GM19324 (cell line): ENCODE data around the gene BORCS5.

Experiments used
- ATAC-seq: cut with Tn5 transposase; IDR thresholded peaks from one replicate; pipeline ENCODE4 v1.9.1; 2021; ENCODE audit warnings: mild to moderate bottlenecking, moderate library complexity; ENCODE audit not compliant: unreplicated experiment, low FRiP score

Gene BORCS5

DNA sequence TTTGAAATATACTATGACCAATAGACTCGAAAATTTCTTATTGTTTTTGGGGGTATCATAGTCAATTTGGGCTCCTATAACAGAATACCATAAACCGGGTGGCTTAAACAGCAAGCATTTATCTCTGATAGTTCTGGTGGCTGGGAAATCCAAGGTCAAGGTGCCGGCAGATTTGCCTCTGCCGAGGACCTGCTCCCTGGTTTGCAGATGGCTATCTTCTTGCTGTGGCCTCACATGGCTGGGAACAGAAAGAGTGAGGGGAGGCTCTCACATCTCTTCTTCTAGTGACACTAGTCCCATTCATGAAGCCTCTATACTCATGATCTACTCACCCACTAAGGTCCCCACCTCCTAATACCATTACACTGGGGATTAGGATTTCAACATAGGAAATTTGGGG lies 70.7 kb downstream of the BORCS5 start:
- no peak for ATAC-seq

DNA sequence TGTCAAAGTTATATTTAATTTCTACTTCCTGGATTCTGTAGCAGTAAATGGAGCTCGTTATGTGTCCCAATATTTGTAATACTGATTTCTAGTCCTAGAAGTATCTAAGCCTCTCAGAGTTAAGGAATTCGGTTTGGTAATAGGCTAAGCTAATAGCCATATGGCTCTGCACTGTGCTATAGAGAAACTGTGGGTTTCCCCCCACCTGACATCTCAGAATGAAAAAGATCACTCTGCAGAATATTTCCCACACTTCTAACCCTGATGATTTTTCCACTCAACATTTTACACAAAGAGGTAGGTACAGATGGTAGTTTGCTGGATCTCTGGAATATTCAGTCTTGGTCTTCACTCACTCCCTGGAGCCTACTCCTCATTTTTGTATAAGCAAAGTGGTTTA lies 71.2 kb downstream of the BORCS5 start:
- no peak for ATAC-seq

DNA sequence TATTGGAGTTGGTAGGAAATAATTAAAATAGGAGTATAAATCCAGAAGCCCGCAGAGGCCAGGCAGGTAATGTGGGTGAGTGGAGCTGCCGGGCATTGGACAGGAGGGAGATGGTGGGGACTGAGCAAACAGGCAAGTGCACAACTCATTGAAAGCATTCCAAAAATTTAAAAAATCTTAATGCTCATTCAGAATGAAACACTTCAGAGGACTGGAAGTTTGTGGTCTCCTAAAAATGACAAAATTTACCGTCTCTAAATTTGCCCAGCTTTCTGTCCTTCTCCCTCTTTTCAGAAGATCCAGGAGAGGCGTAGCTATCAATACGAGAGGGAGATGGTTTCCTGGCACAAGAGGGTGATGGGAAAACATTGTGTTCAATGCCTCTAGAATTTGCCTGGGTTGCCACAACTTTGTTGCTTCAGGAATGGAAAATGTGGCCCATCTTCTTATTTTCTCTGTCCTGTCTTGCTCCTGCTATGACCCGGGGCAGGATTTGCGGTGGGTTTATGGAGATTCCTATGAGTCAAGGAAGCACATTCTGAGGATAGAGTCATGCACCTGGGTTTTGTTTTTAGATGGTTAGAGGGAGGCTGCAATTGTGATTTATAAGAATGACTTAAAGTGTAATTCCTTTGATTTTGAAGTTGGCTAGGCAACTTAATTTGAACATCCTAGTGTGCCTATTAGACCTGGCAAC lies 72.2 kb downstream of the BORCS5 start:
- ATAC-seq: no peak

DNA sequence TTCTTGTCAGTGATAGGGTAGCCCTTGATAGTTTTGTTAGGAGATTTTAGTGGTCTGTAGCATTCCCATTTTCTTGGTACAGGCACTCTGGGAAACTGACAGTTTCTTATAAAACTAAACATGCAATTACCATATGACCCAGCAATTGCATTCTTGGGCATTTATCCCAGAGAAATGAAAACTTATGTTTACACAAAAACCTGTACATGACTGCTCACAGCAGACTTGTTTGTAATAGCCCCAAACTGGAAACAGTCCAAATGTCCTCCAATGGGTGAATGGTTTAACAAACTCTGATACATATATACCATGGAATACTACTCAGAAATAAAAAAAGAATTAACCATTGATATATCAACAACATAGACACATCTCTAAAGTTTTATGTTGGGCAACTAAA lies 75.5 kb downstream of the BORCS5 start:
- ATAC-seq: no peak

DNA sequence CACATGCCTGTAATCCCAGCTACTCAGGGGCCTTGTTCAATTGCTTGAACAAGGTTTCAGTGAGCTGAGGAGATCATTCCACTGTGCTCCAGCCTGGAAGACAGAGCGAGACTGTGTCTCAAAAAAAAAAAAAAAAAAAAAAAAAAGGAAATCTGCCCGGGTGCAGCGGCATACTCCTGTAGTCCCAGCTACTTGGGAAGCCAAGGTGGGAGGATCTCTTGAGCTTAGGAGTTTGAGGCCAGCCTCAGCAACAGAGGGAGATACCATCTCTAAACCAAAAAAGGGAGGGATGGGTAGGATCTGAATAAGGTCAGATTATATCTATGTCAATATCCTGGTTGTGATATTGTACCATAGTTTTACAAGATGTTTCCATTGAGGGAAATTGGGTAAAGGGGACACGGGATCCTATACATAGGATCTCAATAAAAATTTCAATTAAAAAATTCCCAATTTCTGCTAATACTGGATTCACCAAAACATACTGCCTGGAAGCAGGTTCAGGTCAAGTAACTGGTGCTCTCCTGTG lies 76.4 kb downstream of the BORCS5 start:
- no peak for ATAC-seq

DNA sequence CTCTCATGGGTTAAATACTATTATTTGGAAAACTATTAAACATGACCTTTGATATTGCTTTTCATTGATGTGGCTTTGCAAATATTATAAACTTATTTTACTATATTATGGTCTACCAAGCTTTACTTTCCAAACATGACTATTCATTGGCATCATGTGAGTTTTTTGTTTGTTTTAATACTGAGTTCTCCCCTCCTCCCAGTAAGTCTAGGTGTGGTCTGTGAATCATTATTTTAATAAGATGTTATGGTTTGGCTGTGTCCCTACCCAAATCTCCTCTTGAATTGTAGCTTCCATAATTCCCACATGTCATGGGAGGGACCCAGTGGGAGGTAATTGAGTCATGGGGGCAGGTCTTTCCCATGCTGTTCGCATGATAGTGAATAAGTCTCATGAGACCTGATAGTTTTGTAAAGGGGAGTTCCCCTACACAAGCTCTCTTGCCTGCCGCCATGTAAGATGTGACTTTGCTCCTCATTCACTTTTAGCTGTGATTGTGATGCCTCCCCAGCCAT lies 80.0 kb downstream of the BORCS5 start:
- no peak for ATAC-seq

DNA sequence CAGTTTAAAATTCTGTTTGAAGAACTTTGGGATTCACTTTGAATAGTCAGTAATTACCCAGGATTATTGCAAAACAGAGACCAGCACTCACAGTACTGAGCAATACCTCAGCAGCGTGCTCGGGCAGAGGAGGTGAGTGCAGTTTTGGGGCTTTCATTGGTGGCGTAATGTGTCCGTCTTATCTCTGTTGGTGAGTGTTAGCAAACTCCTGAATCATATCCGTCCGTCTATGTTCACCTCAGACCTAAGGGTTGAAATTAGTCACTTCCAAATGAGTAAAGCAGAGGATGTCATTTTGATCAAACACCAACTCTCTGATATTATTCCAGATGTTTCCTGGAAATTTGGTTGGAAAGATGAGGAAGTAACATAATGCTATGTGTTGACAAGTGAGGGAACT lies 82.8 kb downstream of the BORCS5 start:
- ATAC-seq: no peak

DNA sequence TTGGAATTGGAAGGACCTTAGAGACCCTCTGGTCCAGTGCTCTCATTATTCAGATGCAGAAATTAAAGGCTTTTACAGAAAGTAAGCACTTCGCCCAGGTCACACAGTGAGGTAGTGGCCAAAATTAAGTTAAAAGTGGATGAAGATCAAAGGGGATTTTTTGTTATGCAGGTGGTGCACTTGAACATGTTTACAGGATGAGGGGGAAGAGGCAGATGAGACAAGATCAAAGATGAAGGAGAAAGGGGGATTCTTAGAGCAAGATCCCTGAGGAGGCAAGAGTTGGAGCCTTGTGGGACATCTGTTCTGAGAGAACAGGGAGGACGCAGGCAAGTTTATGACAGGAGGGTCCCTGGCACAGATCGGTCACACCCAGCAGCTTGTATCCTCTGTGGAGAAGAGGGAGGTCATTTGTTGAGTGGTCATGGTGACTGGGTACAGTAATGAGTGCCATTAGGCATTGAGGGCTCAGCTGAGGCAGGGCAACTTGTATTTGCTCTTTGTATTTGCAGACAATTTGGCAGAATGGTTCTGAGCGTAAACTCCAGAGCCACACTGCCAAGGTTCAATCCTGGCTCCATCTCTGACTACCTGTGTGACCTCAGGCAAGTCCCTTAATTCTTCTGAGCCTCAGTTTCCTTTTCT lies 84.0 kb downstream of the BORCS5 start:
- ATAC-seq: no peak

DNA sequence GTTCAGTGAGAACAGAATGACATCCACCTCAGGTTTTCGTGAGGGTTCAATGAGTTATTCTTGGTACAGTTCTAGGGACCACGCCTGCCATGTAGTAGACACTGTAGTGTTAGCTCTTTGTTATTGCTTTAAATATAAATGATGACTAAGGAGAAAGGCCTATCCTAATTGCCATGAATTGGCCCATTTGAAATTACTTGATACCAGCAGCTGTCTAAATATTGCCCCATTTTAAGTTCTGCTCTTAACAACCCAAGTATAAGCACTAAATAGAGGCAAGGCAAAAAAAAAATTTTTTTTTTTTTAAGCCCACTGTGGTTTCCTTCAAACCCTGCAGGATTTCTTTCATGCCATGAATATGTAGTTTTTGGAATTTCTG lies 84.5 kb downstream of the BORCS5 start:
- ATAC-seq: no peak

DNA sequence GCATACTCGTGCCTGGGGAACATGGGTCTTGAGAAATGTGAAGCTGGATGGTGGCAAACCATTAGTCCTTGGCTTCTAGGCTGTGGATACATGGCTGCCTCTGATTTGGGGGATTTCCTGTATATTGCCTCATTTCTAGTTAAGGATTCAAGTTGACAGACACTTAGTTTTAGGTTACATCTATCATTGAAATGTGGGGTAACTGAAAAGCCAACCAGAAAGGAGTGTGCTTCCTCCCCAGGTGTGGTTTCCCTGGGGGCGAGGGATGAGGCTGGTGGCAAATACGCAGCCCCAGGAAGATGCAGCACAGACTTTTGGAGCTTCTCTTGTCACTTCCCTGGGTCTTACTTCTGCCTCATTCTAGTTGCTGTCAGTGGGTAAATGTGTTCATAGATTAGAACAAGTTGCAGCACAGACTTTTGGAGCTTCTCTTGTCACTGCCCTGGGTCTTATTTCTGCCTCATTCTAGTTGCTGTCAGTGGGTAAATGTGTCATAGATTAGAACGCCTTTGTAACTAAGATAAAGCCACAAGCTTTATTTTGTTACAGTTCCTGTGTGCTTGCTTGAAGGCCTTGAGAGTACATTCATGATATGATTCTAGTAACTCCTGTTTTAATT lies 85.1 kb downstream of the BORCS5 start:
- no peak for ATAC-seq

DNA sequence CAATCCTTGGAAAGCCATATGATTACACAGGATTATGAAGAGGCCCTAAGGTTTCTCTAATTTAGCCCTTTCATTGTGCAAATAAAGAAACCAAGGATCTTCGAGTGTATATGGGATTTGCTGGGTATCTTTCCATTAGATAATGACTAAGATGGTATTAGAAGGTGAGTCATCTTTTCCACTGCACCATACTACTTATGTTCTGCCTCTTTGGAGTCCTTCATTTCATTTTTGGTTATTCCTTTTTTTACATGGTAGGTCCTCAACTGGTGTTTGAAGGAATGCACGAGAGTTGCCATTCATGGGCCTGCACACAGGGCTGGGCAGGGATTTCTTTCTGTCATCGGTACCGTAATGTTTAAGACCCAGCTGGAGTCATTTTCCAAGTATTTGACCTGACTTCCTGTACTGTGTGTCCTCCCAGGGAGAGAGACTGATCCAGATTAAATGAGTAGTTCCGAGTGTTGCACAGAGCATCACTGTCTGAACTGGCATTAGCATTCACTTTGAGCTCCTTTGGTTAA lies 85.7 kb downstream of the BORCS5 start:
- ATAC-seq: no peak

DNA sequence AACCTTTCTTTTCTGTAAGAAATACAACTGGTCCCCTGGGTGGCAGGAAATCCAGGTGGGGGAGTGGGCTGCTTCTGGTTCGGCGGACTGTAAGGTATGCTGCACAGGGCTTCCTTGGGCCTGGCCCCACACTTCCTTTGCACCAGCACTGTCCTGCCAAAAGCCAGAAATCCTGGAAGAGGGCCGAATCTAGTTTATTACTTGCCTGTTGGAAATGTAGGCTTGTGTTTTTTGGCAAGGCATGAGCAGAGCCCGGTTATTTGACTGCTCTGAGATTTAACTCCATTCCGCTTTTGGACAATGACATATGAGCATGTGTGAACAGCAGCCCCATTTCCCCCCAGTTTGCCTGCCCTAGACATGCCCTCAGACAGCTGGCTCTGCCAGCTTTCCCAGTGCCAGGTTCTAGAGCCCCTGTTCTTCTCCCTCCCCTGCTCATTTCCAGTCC lies 86.6 kb downstream of the BORCS5 start:
- ATAC-seq: no peak

DNA sequence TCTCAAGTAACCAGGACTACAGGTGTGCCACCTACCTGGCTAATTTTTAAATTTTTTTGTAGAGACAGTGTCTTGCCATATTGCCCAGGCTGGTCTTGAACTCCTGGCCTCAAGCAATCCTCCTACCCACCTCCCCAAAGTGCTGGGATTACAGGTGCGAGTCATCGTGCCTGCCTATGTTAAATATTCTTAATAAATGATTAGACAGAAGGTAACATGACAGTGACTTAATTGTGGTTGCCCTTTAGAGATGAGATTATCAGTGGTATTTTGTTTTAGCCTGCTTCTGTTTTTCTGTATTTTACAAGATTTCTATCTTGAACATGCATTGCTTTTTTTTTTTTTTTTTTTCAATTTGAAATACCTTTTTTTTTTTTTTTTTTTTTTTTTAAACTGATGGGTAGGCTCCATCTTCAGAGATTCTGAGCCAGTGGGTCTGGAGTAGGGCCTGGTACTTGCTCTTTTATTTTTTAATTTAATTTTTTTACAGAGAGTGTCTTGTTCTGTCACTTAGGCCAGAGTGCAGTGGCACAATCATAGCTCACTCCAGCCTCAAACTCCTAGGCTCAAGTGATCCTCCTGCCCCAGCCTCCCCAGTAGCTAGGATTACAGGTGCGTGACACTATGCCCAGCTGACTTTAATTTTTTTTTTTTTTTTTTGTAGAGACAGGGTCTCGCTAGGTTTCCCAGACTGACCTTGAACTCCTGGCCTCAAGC lies 88.4 kb downstream of the BORCS5 start:
- no peak for ATAC-seq

DNA sequence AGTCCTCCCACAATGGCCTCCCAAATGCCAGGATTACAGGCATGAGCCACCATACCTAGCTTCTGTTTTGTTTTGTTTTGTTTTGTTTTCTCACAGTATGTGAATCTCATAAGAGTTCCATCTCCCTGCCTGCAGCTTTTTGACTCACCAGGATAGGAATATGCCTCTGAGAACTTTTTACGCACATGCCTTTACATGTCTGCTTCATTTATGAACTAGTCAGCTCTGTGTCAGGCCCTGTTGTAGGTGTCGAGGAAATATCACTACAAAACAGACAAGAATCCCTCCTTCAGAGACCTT lies 89.0 kb downstream of the BORCS5 start:
- ATAC-seq: no peak

DNA sequence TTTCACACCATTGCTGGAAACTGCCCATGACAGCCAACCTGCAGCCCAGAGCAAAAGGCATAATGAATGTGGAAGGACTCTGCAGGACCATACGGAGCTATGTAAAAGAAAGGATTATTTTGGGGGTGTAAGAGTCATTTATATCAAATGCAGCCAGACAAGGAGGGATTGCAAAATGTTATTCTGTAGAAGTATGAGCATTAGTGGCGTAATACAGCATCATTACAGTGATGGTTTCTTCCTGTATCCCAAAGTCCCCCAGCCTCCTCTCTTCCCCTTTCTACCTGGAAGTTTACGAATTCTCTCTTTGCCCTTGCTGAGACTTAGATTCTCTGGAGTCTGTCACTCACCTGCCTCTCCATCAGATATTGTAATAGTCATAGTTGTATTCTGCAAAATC lies 89.9 kb downstream of the BORCS5 start:
- no peak for ATAC-seq

DNA sequence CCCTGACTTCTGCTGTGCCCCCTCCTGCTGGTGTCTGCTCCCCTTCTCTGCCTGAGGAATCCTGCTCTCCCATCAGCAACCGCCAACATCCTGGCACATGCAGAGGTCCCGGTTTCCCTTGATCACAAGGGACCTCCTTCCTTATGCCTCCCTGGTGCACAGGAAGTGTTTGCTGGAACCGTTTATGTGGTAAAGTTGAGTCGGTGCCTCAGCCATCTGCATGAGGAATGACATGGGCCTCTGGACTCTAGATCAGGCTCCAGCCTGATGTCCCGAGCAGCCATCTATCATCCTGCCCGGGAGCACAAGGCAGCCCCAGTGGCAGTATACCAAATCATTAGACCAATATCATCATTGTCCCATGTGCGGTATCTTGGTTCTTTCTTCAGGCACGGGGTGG lies 90.4 kb downstream of the BORCS5 start:
- no peak for ATAC-seq

DNA sequence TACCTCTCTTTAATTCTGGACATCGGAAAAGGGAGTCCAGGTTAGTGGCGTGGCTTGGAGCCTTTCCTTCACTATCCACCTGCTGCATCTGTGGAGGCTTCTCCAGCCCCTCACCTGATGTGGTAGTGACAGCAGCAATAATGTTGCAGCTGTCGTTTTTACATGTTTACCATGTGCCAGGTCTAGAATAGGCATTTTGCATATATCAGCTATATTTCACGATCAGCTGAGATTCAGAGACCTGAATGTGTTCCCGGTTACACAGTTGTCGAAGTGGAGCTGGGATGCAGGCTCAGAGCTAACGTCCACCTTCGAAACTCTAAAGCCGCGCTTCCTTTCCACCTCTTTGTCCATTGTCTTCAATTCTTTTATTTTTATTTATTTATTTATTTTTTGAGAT lies 91.0 kb downstream of the BORCS5 start:
- no peak for ATAC-seq

DNA sequence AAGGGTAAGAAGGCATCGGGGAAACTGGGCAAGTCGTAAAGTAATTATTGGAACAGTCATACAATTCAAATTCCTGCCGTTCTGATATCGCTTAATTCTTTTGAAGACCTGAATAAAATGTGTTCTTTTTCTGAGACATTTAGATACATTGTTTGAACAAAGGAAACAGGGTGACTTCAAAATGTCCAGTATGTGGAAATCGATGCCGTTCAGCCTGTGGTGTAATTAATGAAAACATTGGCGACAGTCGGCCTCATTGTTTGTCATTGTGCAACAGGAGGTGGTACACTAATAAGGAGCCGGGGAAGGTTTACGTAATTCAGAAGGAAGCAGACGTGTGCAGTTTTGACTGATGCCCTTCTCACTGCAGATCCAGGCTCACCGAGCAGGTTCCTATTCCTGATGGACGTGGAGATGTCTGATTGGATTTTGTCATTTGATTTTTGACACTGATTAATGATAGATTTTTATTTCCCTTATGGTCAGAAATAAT lies 92.7 kb downstream of the BORCS5 start:
- no peak for ATAC-seq

DNA sequence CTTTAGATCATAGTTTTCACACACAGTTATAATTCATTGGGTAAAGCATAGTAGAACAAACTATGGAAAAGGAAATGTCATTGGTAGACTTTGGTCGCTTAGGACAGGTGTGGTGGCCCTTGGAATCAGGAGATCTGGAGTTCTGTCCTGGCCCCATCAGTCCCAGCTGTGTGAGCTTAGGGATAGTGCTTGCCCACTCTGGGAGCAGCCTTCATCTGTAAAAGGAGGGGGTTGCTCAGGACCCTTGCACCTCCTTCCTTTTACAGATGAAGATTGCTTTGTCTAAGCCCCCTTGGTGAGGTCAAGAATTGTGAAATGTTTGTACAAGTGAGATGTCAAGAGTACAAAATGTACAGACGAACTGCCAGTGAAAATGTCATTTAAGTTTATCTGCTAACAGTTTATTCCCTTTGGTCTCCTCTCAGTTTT lies 93.2 kb downstream of the BORCS5 start:
- ATAC-seq: no peak

DNA sequence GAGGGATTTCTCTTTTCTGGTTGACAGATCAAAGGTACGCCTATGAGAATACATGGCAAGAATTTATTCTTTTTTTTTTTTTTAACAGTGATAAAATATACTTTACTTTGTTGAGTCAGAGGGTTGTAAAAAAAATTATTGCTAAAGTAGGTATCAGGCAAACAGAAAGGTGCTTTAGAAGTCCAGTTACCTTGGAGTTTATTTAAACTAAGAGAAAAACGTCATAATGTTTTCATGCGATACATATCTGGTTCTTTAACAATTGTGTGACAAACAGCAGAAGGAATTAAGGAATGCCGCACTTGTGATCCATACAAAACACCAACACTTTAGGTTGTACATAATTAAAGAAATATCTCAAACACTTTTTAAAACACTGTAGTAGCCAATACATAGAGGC lies 94.2 kb downstream of the BORCS5 start:
- ATAC-seq: no peak
